Stimulated activated CD8-positive, alpha-beta memory T cell treated with anti-CD3 and anti-CD28 coated beads, Interleukin-15, amount 100 ng/mL, for 4 hours (primary cell): Measurements from ENCODE around the gene PTTG1IP.

ENCODE experiments used
- DNase-seq, 2 donors: peaks; one replicate each; pipeline ENCODE4 v3.0.0-alpha.2; 2020; ENCODE audit warnings: low read depth in 2 of 2

PTTG1IP gene

DNA sequence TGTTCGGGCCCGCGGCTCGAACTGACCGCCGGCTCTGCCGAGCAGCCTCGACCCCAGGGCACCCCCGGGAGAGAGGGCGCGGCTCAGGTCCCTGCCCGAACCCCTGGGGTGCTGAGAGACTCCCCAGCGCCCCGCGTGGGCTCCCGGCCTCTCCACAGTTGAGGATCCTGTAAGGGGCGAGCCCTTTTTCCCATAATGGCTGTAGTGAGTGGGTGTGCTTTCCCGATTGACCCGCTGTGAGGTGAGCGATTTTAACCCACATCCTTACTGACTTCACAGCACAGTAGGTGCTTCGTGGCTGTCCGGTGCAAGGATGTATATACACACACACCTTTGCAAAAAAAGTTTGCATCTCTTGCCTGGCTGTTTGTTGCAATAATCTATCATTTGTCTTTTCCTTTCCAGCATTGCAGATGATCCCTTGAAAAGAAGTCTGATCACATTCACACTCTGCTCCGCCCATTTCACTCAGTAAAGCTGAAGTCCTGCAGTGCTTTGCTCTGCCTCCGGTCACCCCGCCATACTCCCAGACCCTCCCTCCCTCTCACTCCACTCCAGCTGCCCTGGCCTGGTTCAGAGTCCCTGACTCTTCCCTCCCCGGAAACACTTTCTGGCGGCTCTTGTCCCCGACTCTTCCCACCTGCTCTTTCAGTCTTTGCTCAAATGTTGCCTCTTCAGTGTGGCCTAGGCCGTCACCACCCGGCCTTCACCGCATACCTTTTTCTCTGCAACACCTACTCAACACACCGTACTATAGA, 70.9 kb downstream of the PTTG1IP start:
- no peak for DNase-seq

DNA sequence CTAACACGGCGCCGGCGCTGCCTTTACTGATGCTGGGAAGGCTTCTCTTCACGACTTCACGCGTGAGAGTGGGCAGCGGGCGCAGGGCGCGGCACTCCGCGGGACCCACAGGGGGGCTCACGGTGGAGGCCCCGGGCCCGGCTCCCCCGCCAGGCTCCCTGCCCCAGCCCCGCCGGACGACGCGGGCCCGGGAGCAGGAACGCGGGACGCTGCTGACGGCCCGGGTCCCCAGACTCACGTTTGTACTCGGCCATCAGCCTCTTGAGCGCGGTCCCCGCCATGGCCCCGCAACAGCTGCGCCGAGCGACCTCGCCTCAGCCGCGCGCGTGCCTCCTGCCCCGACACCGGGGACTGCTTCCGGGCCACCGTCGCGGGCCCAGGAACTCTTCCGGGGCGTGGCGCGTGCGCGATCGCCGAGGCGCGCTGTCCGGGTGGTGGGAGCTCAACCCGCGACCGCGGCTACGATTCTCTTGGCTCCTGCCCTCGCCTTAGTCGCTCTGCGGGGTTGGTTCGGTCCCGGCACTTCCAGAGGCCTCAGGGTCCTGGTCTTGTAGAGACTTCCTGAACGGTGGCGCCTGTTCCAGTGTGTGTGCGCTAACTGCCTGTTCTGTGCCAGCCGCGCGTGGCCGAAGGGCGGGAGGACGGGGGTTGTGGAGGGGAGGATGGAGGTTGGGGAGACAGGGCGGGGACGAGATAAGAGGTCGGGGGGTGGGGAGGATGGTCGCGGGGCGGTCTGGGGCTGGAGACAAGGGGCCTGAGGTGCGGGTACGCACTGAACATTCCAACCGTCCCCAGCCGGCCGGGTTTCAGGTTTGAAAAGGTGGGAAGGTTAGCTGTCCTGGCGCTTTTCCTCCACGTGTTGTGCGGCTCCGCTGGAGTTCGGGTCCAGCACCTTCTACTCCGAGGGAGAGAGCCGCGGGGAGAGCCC, 71.8 kb downstream of the PTTG1IP start, which contains the start of gene UBE2G2:
Gene UBE2G2 (minus strand): TSS at position 353 of the 928 bp plus-strand sequence. CDS start 72 bp downstream, at position 281.
- DNase-seq, result peak; percentile 55 to 77

GRCh38 chr21:44800971-44801467, 72.5 kb downstream of the PTTG1IP start:
- DNase-seq, result no peak

- DNase-seq, result no peak
These were observed 73.4 kb downstream of the PTTG1IP start for GRCh38 chr21:44800103-44800502.

DNA sequence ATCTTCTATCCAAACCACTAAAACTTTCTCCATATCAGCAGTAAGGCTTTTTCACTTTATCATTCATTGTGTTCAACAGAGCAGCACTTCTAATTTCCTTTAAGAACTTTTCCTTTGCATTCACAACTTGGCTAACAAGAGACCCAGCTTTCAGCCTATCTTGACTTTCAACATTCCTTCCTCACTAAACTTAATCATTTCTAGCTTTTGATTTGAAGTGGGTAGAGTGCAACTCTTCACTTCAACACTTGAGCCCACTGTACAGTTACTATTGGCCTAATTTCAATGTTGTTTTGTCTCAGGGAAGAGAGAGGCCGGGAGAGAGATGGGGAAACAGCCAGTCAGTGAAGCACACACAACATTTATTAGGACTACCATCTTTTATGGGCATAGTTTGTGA, 73.8 kb downstream of the PTTG1IP start:
- DNase-seq, result no peak
